HG02588 (cell line): Measurements from ENCODE around the gene ANKRD49.

Source experiments
- ATAC-seq: cut with Tn5 transposase; IDR thresholded peaks from one replicate; pipeline ENCODE4 v1.9.1; 2021; ENCODE audit warnings: mild to moderate bottlenecking, moderate library complexity; ENCODE audit not compliant: unreplicated experiment

Gene ANKRD49

GRCh38 chr11:94493281-94494125 lies at the start of gene ANKRD49, which contains the start of gene MRE11:
ANKRD49 (plus strand) TSS chr11:94493984; CDS start chr11:94496694, 2,710 bp downstream.
MRE11 (minus strand) TSS chr11:94493844; CDS start chr11:94492801, 1,043 bp downstream.
- ATAC-seq: peak; percentile 100

GRCh38 chr11:94445641-94446040 lies 48.1 kb upstream of the ANKRD49 start:
- ATAC-seq: no peak

GRCh38 chr11:94447149-94447548 lies 46.6 kb upstream of the ANKRD49 start:
- no peak for ATAC-seq

- no peak for ATAC-seq
These were observed 44.8 kb upstream of the ANKRD49 start for GRCh38 chr11:94449029-94449428.

GRCh38 chr11:94449437-94449836 lies 44.3 kb upstream of the ANKRD49 start:
- no peak for ATAC-seq

GRCh38 chr11:94450048-94450447 lies 43.7 kb upstream of the ANKRD49 start:
- no peak for ATAC-seq

- ATAC-seq: no peak
These were observed 40.8 kb upstream of the ANKRD49 start for GRCh38 chr11:94452988-94453387.

- no peak for ATAC-seq
These were observed 39.5 kb upstream of the ANKRD49 start for GRCh38 chr11:94454301-94454700.

GRCh38 chr11:94455861-94456260 lies 37.9 kb upstream of the ANKRD49 start:
- ATAC-seq: no peak

GRCh38 chr11:94457118-94458029 lies 36.4 kb upstream of the ANKRD49 start:
- no peak for ATAC-seq

GRCh38 chr11:94459576-94459975 lies 34.2 kb upstream of the ANKRD49 start:
- no peak for ATAC-seq

- ATAC-seq: peak; percentile 83
These were observed 24.4 kb upstream of the ANKRD49 start for GRCh38 chr11:94469416-94469815.

- peak; percentile 87 for ATAC-seq
These were observed 20.6 kb upstream of the ANKRD49 start for GRCh38 chr11:94472916-94473799.

GRCh38 chr11:94477624-94478023 lies 16.2 kb upstream of the ANKRD49 start:
- no peak for ATAC-seq

- ATAC-seq: no peak
These were observed 12.4 kb upstream of the ANKRD49 start for GRCh38 chr11:94481342-94481741.

- no peak for ATAC-seq
These were observed 7.7 kb upstream of the ANKRD49 start for GRCh38 chr11:94486068-94486467.

- peak; percentile 61 for ATAC-seq
These were observed 419 bp downstream of the ANKRD49 start for GRCh38 chr11:94494126-94494680.

- ATAC-seq: no peak
These were observed 6.4 kb downstream of the ANKRD49 start for GRCh38 chr11:94500181-94500580.

- ATAC-seq: no peak
These were observed 7.7 kb downstream of the ANKRD49 start for GRCh38 chr11:94501522-94501921.

- no peak for ATAC-seq
These were observed 11.0 kb downstream of the ANKRD49 start for GRCh38 chr11:94504689-94505293.
